Loucy (cell line): ENCODE results near the gene MAST4.

Experiments
- EZH2phosphoT487 ChIP-seq: fragments of 200-600 bp; IDR thresholded peaks from 2 replicates; pipeline ENCODE4 v1.6.1; 2018; ENCODE audit warnings: antibody characterized with exemption, mild to moderate bottlenecking, moderate library complexity, borderline replicate concordance
- TF ChIP-seq, protein P1 (sequence below): fragments of 200-600 bp; sonication (generic); conservative IDR thresholded peaks from 2 replicates; pipeline ENCODE4 v1.5.1; 2014; ENCODE audit warnings: mild to moderate bottlenecking, antibody characterized with exemption, low read length

DNA sequence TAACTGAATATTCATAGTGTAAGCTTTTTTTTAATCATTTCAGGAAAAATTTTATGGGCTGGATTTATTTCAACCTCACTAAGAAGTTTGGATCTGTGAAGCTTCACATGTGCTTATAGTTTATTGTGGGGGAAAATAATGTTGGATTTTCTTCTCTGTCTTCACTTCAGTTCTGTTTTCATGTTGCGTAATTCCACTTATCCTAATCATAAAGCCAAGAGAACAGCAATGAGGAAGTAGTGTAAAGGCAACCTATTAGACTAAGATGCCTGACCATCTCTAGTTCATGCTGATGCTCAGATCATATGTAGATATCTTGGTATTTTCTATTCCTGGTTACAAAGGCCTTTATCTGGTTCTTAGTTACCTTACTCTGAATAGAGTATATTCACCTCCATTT is 550.4 kb downstream of the MAST4 start:
- TF ChIP-seq, protein P1, sequence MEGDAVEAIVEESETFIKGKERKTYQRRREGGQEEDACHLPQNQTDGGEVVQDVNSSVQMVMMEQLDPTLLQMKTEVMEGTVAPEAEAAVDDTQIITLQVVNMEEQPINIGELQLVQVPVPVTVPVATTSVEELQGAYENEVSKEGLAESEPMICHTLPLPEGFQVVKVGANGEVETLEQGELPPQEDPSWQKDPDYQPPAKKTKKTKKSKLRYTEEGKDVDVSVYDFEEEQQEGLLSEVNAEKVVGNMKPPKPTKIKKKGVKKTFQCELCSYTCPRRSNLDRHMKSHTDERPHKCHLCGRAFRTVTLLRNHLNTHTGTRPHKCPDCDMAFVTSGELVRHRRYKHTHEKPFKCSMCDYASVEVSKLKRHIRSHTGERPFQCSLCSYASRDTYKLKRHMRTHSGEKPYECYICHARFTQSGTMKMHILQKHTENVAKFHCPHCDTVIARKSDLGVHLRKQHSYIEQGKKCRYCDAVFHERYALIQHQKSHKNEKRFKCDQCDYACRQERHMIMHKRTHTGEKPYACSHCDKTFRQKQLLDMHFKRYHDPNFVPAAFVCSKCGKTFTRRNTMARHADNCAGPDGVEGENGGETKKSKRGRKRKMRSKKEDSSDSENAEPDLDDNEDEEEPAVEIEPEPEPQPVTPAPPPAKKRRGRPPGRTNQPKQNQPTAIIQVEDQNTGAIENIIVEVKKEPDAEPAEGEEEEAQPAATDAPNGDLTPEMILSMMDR: no peak
- TF ChIP-seq EZH2phosphoT487: no peak
